ENCODE measurements around the gene MAB21L4.

MAB21L4 gene

GRCh38 chr2:240919161-240919781 is 23.3 kb upstream of the MAB21L4 start:
- Histone ChIP-seq H3K27ac (ENCODE audit: extremely low read depth, low read depth, low read length) (no peak overlapping the region), H3K9me3 (ENCODE audit: control insufficient read depth, insufficient read depth, low read depth, low read length) (no peaks in the 10 kb centered on the region), H3K4me1 (ENCODE audit: control insufficient read depth, insufficient read depth, low read length) (0 out of 2 replicates have a peak, but pooled peaks cover 2% of the 10 kb centered on the region), H3K36me3 (ENCODE audit: control insufficient read depth in 2 of 2, insufficient read depth in 1 of 2, low read length in 2 of 2) (no peaks in the 10 kb centered on the region), H3K4me3 (ENCODE audit: low read depth, low read length) (no peak overlapping the region)
- ChIA-PET POLR2A (no interaction called here), CTCF (no interaction called here)
- TF ChIP-seq ZNF623 (tag by site-specific recombination; IDR thresholded peaks at IDR 0.05) (no peak), GLIS2 (tag by site-specific recombination; IDR thresholded peaks at IDR 0.05) (peak; percentile 26; the same call in 1 of the 2 replicates), ZIC2 (tag by site-specific recombination; IDR thresholded peaks at IDR 0.05) (peak; percentile 37)

DNA sequence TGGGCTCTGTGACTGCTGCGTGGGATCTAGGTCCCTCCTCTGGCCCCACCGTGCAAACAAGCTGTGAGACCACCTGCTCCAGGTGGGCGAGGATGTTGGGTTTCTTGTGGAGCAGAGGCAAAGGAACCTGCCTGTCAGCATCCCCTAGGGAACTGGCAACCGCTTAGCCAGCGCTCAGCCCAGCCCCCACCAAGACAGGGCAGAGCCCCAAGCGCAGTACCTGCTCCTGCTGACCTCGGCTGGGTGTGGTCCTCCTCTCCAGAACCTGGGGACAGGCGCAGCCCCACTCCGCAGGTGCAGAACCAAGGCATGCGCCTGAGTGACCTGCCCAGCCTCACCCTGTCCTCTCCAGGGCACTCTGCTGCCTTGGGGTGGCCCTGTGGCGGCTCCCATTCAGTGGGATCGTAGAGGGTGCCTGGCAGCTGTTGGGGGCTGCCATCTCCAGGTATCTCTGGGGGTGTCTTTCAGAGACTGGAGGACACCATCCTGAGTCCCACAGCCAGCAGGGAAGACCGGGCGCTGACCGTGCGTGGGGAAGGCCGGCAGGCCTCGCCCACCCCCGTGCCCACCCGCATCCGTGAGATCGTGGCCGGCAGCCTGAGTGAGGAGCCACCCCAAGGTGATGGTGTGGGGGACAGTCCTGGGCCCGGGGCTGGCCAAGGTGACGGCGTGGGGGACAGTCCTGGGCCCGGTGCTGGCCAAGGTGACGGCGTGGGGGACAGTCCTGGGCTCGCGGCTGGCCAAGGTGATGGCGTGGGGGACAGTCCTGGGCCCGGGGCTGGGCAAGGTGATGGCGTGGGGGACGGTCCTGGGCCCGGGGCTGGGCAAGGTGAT is 22.5 kb upstream of the MAB21L4 start:
- Histone ChIP-seq H3K27ac (ENCODE audit: extremely low read depth, low read depth, low read length) (no peak overlapping the region), H3K36me3 (ENCODE audit: control insufficient read depth in 2 of 2, insufficient read depth in 1 of 2, low read length in 2 of 2) (no peaks in the 10 kb centered on the region), H3K4me3 (ENCODE audit: low read depth, low read length) (no peak overlapping the region), H3K9me3 (ENCODE audit: control insufficient read depth, insufficient read depth, low read depth, low read length) (no peaks in the 10 kb centered on the region), H3K4me1 (ENCODE audit: control insufficient read depth, insufficient read depth, low read length) (0 out of 2 replicates have a peak, but pooled peaks cover 2% of the 10 kb centered on the region)
- no peak for TF ChIP-seq ZNF677 (tag by site-specific recombination; IDR thresholded peaks at IDR 0.05)
- no peak for TF ChIP-seq HOXD13 (CRISPR knock-in tag; IDR thresholded peaks at IDR 0.05; ENCODE audit: borderline replicate concordance)
- no peak for TF ChIP-seq ZNF19 (tag by site-specific recombination; IDR thresholded peaks at IDR 0.05; ENCODE audit: low read depth)
- ChIA-PET CTCF (no interaction called here), POLR2A (no interaction called here)

- H3K4me1 ChIP-seq (ENCODE audit: control insufficient read depth, insufficient read depth, low read length): 0 out of 2 replicates have a peak, but pooled peaks cover 2% of the 10 kb centered on the region
- H3K36me3 ChIP-seq (ENCODE audit: control insufficient read depth in 2 of 2, insufficient read depth in 1 of 2, low read length in 2 of 2): no peaks in the 10 kb centered on the region
- POLR2A ChIA-PET: no interaction called here
- CTCF ChIA-PET: no interaction called here
- H3K4me3 ChIP-seq (ENCODE audit: low read depth, low read length): no peak overlapping the region
- H3K9me3 ChIP-seq (ENCODE audit: control insufficient read depth, insufficient read depth, low read depth, low read length): no peaks in the 10 kb centered on the region
- H3K27ac ChIP-seq (ENCODE audit: extremely low read depth, low read depth, low read length): no peak overlapping the region
- TF ChIP-seq, protein P1, sequence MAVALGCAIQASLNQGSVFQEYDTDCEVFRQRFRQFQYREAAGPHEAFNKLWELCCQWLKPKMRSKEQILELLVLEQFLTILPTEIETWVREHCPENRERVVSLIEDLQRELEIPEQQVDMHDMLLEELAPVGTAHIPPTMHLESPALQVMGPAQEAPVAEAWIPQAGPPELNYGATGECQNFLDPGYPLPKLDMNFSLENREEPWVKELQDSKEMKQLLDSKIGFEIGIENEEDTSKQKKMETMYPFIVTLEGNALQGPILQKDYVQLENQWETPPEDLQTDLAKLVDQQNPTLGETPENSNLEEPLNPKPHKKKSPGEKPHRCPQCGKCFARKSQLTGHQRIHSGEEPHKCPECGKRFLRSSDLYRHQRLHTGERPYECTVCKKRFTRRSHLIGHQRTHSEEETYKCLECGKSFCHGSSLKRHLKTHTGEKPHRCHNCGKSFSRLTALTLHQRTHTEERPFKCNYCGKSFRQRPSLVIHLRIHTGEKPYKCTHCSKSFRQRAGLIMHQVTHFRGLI (tag by site-specific recombination; IDR thresholded peaks at IDR 0.05): no peak
- TF ChIP-seq, protein P2, sequence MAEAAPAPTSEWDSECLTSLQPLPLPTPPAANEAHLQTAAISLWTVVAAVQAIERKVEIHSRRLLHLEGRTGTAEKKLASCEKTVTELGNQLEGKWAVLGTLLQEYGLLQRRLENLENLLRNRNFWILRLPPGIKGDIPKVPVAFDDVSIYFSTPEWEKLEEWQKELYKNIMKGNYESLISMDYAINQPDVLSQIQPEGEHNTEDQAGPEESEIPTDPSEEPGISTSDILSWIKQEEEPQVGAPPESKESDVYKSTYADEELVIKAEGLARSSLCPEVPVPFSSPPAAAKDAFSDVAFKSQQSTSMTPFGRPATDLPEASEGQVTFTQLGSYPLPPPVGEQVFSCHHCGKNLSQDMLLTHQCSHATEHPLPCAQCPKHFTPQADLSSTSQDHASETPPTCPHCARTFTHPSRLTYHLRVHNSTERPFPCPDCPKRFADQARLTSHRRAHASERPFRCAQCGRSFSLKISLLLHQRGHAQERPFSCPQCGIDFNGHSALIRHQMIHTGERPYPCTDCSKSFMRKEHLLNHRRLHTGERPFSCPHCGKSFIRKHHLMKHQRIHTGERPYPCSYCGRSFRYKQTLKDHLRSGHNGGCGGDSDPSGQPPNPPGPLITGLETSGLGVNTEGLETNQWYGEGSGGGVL (tag by site-specific recombination; IDR thresholded peaks at IDR 0.05): no peak
- TF ChIP-seq, protein P3, sequence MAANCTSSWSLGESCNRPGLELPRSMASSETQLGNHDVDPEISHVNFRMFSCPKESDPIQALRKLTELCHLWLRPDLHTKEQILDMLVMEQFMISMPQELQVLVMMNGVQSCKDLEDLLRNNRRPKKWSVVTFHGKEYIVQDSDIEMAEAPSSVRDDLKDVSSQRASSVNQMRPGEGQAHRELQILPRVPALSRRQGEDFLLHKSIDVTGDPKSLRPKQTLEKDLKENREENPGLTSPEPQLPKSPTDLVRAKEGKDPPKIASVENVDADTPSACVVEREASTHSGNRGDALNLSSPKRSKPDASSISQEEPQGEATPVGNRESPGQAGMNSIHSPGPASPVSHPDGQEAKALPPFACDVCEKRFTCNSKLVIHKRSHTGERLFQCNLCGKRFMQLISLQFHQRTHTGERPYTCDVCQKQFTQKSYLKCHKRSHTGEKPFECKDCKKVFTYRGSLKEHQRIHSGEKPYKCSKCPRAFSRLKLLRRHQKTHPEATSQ (tag by site-specific recombination; IDR thresholded peaks at IDR 0.05): no peak
- TF ChIP-seq ZNF423 (tag by site-specific recombination; IDR thresholded peaks at IDR 0.05) (no peak), EGR2 (tag by site-specific recombination; IDR thresholded peaks at IDR 0.05; ENCODE audit: low read depth) (no peak), ZFP3 (tag by site-specific recombination; IDR thresholded peaks at IDR 0.05; ENCODE audit: low read depth) (no peak), OVOL3 (tag by site-specific recombination; IDR thresholded peaks at IDR 0.05) (no peak), PRDM2 (tag by site-specific recombination; IDR thresholded peaks at IDR 0.05; ENCODE audit: borderline replicate concordance) (no peak), PBX3 (CRISPR knock-in tag; IDR thresholded peaks at IDR 0.05) (no peak), ZFP41 (tag by site-specific recombination; IDR thresholded peaks at IDR 0.05; ENCODE audit: borderline replicate concordance) (no peak), ZNF621 (tag by site-specific recombination; IDR thresholded peaks at IDR 0.05) (no peak)
These were observed 21.8 kb upstream of the MAB21L4 start for GRCh38 chr2:240917684-240918257.
